COLO668 (cell line): ENCODE results near the gene RTBDN.
"Not testable (repeated sequence)": the region's sequence is repeated elsewhere in the genome, so short reads cannot be mapped to it uniquely, and the experiment has no call there.

Experiments
- DNase-seq: peaks from one replicate; lab custom pipeline; 2025; ENCODE audit not compliant: unreplicated experiment; lab: John Stamatoyannopoulos, UW

Gene RTBDN

DNA sequence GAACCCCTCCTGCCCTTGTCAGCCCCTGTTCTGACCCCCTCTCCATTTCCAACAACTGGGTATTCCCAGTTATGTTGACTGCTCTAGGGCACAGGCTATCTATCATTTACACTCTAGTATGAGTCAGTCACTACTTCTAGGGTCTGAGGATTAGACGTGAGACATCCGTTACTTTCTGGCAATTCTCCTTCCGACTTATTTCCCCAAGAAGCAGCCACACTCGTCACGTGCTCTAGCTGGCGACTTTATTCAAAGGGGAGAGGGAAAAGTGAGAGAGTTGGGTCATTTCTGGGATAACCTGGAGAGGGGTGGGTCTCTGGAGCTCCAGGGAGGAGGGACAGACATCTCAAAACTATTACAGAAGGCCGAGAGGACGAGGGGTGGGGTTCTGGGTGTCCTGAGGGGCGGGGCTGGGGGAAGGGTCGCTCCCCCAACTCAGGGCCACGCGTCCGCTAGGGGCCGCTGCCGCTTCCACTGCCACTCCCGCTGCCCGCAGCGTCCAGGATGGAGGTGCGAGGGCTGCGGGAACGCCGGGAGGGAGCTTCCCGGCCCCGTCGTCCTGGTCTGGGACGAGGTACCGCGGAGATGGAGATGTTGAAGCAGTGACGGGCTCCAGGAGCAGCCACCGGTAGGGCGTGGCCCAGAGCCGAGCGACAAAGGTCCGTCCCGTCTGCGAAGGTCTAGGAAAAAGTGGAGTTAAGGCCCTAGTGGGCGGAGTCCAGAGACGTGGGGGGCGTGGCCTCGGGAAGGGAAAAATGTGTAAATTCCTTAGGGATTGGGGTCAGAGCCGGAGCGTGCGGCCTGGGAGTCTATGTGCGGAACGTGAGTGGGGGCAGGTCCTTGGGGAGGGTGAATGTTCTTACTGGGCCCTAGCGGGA is 8.9 kb downstream of the RTBDN start:
- DNase-seq = peak; percentile 40

DNA sequence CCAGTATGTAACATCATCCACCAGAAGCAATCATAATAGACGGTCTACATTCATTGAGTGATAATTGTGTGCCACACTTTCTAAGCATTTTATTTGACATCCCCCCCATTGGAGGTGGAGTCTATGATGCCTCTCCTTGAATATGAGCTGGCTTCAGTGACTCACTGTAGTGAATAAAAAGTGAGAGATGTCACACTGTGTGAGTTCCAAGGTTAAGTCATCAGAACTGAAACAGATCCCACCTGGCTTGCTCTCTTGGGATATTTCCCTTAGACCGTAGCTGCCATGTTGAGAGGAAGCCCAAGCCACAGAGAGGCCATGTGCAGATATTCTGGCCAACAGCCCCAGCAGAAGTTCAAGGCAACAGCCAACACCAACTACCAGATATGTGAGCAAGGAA is 12.6 kb downstream of the RTBDN start:
- DNase-seq = no peak

DNA sequence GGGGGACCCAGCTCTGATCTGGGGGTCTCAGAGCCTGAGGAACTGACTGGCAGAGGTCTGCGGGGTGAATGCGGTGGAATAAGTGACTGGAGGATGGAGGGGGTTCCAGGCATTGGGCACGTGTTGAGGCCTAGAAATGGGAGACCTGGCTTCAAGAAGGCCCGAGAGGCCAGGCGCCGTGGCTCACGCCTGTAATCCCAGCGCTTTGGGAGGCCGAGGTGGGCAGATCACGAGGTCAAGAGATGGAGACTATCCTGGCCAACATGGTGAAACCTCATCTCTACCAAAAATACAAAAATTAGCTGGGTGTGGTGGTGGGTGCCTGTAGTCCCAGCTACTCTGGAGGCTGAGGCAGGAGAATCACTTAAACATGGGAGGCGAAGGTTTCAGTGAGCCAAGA is 16.6 kb downstream of the RTBDN start:
- not testable (repeated sequence) for DNase-seq

DNA sequence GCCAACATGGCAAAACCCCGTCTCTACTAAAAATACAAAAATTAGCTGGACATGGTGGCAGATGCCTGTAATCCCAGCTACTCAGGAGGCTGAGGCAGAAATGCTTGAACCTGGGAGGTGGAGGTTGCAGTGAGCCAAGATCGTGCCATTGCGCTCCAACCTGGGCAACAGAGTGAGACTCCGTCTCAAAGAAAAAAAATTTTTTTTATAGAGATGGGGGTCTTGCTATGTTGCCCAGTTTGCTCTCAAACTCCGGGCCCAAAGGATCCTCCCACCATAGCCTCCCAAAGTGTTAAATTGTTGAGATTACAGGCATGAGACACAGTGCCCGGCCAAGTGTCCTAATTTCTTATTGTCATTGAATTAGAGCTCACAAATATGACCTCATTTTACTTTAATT is 17.2 kb downstream of the RTBDN start:
- not testable (repeated sequence) for DNase-seq

DNA sequence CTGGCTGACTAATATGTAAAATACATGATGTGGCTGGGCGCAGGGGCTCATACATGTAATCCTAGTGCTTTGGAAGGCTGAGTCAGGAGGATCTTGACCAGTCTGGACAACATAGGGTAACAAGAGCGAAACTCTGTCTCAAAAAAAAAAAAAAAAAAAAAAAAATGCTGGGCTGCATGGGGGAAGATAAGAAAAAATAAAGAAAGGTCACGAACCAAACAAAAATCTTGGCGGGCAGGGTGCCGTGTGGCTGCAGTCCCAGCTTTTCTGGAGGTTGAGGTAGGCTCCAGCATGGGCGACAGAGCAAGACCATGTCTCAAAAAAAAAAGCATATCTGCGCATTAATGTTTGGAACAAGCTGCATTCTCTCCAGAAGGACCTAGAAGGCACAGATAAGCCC is 19.3 kb downstream of the RTBDN start:
- no peak for DNase-seq

DNA sequence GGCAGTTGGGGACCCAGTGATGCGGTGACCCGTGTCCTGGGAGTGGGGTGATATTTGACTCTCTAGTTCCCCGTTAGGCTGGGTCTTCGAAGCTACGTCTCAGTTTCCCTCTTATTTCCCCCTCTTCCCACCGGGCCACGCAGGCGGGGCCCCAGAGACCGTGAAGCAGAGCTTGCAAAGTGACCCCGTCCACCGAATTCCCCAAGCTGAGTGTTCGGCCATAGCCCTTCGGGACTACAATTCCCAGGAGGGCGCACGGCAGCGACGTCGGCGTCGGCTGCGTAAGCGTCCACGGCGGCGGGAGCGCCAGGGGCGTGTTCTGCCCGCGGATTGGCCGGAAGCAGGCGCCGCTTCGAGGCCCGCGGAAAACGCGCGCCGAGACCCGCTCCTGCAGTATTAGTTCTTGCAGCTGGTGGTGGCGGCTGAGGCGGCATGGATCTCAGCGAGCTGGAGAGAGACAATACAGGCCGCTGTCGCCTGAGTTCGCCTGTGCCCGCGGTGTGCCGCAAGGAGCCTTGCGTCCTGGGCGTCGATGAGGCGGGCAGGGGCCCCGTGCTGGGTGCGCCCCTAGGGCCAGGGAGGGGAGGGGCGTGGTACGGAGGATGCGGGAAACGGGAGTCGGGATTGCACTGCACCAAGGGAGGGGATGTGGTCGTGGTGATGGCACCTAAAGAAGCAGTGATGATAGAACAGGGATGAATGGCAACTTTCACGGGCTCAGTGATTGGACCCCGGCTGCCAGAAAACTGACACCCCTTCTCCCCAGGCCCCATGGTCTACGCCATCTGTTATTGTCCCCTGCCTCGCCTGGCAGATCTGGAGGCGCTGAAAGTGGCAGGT is 27.9 kb downstream of the RTBDN start, which contains the start of gene RNASEH2A:
Gene RNASEH2A (plus strand): TSS at position 343 of the 840 bp plus-strand sequence. CDS start 90 bp downstream, at position 433.
- DNase-seq = peak; percentile 94

DNA sequence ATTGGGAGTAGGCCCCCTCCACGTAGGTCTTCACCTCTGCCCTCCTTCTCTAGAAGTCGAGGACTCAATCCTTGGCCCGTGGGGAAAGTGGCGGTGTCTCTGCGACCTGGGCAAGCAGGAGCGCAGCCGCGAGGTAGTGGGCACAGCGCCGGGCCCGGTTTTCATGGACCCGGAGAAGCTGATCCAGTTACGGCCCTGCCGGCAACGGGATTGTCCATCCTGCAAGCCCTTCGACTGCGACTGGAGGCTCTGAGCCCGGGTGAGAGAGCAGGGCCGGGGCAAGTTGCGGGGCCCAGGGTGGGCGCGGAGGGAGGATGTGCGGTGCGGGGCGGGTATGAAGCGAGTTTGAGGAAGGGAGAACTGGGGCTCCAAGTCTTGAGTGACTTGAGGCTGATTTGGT is 30.3 kb downstream of the RTBDN start:
- no peak for DNase-seq

DNA sequence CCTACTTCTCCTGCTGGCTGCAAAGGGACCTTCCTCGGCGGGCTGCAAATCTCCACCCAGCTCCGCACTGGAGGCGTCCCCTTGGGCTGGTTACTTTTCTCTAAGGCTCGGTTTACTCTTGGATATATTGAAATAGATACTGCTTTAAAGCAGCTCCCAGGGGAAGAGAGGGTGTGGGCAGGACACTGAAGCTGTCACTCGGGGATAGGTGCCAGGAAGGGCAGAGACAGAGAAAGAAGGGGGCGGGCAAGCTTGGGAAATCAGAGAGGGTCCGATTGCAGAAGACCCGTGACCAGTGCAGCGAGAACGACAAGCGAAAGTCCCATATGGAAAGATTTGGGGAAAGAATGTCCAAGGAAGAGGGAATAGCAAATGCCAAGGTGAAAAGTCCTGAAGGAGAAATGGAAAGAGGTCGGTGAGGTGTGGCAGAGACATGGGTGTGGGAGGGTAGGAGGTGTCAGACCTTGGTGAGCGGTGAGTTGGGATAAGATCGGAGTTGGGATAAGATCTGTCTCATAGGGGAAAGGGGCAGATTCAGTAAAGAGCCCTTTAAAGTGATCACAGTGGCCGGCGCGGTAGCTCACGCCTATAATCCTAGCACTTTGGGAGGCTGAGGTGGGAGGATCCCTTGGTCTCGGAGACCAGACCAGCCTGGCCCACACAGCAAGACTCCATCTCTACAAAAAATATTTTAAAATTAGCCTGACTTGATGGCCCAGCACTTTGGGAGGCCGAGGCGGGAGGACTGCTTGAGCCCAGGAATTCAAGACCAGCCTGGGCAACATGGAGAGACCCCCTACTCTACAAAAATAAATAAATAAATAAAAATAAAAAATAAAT is 31.9 kb downstream of the RTBDN start:
- no peak for DNase-seq

DNA sequence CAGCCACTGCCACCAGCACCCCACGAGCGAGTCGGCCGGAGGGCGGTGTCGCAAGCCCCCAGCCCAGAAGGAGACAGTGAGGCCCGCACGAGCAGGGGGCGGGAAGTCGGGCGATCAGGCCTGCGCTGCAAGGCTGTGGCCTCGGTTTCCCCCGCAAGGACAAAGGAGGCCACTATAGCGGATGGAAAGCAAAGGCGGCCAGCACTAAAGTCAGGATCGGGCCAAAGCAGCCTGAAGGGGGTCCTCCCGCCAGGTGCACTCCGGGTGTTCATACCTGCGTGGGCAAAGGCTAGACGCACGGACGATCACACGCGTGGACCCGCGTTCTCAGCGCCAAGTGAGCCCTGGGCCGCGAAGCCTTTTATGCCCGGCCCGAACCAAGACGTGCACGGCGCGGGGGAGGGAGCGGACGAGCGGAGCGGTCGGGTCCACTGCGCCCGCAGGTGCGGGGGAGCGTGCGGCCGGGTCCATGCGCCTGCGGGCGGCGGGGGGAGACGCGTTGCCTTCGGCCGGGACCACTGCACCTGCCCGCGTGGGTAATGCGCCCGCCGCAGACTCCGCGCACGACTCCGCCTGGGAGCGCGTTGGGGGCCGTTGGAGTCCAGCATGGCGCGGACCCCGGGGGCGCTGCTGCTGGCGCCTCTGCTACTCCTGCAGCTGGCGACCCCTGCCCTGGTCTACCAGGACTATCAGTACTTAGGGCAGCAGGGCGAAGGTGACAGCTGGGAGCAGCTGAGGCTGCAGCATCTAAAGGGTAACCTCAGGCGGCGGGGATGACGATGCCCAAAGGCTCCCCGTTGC is 32.7 kb downstream of the RTBDN start, which contains the start of the genes PRDX2 and THSD8:
Gene PRDX2 (minus strand): TSS at position 335 of the 801 bp plus-strand sequence. CDS start 539 bp downstream, outside the sequence.
Gene THSD8 (plus strand): TSS at position 604 of the 801 bp plus-strand sequence. CDS start 3 bp downstream, at position 607.
- peak; percentile 95 for DNase-seq

DNA sequence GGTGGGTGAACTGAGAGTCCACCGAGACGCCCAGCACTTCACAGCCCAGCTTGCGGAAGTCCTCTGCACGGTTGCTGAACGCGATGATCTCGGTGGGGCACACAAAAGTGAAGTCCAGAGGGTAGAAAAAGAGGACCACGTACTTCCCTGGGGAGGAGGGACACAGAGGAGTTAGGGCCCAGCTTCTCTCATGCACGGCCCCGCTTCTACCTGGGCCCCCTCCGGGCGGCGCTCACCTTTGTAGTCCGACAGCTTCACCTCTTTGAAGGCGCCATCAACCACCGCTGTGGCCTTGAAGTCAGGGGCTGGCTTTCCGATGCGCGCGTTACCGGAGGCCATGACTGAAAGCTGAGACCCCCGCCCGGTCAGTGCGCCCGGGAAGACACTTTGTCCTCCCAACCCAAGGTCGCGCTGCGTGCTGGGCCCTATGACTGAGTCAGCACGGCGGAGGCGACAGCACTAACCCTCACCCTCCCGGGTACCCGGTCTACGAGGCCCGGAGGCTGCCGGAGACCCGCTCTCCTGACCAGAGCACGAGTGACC is 33.4 kb downstream of the RTBDN start:
- DNase-seq = peak; percentile 42

DNA sequence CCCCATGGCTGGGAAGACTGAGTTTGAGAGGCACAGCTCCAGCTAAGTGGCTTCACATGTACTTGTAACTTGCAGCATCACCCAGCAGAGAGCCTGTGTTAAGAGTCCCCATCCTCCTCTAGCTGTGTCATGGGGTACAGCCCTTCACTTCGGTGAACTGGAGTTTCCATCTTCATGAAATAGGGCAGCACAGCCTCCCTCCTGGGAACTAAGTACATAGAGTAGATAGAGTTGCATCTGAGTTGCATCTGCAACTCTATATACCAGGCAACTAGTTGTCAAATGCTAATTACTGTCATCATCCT is 34.0 kb downstream of the RTBDN start:
- DNase-seq = no peak

DNA sequence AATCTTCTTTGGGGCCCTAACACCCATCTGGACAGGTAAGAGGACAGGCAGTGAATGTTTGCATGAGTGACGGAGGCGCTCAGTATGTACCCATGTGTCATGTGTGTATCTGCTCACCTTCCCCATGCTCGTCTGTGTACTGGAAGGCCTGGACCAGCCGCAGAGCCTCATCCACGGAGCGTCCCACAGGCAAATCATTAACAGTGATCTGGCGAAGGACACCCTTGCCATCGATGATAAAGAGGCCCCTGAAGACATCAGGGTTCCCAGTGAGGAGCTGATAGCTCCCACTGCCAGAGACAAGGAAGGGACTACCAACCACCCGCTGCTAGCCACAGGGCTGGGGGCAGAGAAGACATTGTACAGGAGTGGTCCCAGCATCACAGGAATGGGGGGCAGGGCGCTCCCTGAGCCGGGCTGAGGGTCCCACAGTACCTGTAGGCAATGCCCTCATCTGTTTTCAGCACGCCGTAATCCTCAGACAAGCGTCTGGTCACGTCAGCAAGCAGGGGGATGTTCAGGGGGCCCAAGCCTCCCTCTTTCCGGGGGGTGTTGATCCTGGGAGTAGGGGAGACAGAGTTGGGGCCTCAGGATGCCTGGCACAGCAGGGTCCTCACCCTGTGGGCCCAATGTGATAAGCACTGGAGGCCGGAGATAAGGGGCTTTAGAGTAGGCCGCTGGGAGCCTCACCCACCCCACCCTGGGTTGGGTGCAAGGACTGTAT is 34.5 kb downstream of the RTBDN start:
- DNase-seq = no peak

DNA sequence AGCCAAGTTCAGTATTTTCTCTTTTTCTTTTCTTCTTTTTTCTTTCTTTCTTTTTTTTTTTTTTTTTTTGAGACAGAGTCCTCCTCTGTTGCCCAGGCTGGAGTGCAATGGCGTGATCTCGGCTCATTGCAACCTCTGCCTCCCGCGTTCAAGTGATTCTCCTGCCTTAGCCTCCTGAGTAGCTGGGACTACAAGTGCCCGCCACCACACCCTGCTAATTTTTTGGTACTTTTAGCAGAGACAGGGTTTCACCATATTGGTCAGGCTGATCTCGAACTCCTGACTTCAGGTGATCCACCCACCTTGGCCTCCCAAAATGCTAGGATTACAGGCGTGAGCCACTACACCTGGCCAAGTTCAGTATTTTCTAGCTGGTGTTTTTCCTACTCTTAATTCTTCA is 36.8 kb downstream of the RTBDN start:
- not testable (repeated sequence) for DNase-seq

DNA sequence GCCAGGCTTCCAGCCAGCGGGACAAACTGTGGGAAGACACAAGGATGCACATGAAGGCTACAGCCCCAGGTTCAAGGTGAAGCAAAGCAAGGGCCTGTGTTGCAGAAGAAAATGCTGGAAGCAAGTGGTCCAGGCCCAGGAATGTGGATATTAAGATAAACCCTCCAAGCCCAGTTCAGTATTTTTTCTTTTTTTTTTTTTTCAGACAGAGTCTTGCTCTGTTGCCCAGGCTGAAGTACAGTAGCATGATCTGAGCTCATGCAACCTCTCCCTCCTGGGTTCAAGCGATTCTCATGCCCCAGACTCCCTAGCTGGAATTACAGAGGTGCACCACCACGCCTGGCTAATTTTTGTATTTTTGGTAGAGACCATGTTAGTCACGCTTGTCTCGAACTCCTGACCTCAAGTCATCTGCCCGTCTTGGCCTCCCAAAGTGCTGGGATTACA is 37.2 kb downstream of the RTBDN start:
- no peak for DNase-seq

DNA sequence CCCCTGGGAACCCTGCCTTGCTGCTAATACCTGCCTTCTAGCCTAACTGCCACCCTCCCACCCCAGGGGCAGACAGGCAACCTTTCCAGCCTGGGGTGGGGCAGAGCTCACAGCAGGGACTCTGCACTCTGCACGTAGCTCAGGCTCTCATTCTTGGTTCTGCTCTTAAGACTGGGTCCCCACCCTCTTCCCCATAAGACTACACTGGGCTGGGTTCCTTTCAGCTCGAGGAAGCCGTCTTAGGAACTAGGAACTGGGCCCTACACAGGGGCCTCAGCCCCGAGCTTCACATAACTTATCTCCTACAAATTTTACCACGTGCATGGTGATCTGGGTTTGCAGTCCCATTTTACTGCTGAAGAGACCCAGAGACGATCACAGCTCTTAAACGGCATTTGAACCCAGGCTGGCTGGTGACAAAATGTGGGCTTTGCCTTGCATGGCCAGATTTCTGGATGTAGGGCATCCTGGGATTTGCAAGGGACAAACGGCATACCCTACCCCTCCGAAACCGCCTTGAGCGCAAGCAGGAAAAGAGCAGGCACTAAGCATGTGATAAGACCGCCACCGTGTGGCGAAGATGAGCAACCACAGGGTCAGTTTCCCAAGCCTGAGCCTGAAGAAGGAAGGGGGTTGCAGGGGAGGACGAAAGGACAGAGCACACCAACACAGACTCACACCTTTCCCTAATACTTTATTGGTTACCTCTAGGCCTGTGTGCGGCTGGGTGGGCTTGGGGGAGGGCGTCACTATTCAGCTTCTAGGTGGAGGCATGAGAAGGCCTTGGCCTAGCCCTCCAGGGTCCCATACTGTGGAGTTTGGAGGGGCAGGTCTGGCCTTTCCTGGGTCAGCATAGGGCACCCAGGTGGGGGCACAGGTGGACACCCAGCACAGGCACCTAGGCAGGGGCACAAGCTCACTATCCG is 38.0 kb downstream of the RTBDN start:
- peak; percentile 75 for DNase-seq

DNA sequence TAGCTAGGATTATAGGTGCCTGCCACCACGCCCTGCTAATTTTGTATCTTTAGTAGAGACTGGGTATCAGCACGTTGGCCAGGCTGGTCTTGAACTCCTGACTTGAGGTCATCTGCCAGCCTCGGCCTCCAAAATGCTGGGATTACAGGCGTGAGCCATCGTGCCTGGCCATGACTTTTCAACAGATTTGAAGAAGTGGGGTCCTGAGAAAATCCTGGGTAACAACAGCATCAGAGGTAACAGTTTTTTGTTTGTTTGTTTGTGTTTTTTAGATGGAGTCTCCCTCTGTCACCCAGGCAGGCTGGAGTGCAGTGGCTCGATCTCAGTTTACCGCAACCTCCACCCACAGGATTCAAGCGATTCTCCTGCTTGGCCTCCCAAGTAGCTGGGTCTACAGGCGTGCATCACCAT is 39.4 kb downstream of the RTBDN start:
- no peak for DNase-seq

DNA sequence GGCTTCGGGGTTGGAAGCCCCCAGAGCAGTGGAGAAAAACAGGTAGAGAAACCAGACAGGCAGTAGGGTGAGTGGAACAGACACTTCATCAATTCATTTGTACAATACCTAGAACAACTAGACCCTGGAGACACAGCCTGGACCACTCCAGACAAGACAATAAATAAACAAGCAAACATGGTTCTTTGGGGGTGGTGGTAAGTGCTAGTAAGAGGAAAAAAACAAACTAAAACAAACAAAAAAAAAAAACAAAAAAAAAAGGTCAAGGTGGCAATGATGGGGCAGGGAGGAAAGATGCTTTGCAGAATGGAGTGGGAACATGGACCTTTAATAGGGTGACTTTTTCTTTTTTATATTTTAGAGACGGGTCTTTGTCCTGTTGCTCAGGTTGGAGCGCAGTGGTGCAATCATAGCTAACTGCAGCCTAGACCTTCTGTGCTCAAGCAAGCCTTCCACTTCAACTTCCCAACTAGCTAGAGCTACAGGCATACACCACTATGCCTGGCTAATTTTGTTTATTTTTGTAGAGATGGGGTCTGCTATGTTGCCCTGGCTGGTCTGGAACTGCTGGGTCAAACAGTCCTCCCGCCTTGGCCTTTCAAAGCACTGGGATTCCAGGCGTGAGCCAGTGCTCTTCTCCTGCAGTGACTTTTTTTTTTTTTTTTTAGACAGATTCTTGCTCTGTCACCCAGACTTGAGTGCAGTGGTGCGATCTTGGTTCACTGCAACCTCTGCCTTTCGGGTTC is 40.0 kb downstream of the RTBDN start:
- no peak for DNase-seq
